ENCODE data around the gene POLD1.

DNA sequence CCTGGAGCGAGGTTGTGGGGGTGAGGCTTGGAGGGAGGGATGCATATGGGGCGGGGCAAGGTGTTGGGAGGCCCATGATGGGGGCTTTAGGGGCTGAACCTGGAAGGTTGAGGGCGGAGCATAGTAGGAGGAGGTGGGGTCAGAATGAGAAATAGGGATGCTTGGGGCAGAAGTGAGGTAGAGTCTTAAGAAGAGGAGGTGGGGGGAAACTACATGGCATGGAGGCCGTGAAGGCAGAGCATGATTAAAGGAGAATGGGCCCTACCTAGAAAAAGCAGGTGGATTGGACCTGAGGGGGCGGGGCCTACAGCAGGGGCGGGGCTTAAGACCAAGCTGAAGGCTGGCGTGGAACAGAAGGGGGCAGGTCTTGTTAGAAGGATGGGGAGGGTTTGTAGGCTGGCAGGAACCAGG is 7.1 kb upstream of the POLD1 start:
- TF ChIP-seq, protein P1, sequence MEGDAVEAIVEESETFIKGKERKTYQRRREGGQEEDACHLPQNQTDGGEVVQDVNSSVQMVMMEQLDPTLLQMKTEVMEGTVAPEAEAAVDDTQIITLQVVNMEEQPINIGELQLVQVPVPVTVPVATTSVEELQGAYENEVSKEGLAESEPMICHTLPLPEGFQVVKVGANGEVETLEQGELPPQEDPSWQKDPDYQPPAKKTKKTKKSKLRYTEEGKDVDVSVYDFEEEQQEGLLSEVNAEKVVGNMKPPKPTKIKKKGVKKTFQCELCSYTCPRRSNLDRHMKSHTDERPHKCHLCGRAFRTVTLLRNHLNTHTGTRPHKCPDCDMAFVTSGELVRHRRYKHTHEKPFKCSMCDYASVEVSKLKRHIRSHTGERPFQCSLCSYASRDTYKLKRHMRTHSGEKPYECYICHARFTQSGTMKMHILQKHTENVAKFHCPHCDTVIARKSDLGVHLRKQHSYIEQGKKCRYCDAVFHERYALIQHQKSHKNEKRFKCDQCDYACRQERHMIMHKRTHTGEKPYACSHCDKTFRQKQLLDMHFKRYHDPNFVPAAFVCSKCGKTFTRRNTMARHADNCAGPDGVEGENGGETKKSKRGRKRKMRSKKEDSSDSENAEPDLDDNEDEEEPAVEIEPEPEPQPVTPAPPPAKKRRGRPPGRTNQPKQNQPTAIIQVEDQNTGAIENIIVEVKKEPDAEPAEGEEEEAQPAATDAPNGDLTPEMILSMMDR (IDR thresholded peaks at IDR 0.05), result no peak
- TF ChIP-seq ZFX (IDR thresholded peaks at IDR 0.05; ENCODE audit: borderline replicate concordance), result no peak
